Central memory CD4-positive, alpha-beta T cell (primary cell): ENCODE measurements around the gene IQGAP3.

Source experiments
- DNase-seq: peaks from one replicate; pipeline ENCODE4 v3.0.0; 2022

Gene IQGAP3

DNA sequence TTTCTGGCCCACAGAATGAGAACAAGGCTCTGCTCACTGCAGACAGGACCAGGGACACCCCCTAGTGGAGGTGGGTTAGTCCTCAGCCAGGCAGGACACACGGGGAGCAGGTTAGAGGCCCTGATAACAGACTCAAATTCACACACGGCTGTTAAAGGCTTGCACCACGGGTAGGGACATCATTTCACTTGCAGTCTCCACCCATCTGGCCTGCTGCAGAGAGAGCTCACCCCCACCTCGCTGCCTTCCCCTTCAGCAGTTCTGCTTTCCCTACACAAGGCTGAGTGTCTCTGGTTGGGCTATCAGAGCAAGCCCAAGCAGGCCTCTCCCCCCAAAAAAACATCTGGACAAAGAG, 92.4 kb downstream of the IQGAP3 start:
- no peak for DNase-seq

DNA sequence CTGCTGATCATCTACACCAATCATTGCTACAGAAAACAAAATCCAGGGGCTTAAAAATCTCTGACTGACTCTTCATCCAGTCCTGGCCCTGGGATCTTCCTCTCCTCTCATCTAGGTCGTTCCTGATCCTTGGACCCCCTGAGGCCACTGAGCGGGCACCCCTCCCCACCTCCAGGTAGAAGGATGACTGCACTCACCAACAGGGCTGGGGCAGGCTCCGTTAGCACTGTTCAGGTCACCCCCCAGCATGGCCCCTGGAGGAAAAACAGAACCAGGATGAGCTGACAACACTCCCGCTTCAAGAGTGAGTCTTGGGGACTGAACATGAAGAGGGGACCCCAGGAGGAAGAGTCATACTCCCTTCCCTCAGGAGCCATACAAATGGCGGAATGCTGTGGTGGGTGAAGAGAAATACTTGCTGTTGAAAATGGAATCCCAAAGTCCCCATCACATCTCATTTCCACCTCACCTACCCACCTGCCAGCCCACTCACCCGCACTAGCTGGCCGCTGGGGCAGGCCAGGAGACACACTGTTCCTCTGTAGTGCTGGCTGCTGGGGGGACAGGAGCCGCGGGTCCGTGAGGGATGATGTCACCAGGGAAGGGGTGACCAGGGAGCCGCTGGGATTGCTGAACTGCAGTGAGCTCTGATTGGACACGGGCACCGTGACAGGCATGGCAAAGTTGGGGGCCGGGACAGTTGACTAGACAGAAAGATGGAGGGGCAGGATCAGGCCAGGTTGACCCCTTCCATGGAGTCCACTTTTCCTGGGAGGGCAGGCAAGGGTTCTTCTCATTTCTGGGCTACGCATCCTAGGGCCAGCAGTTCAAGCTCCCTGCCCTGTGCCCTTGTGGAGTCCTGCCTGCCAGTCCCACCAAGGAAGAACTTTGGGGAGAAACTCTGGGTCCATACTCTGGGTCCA, 93.0 kb downstream of the IQGAP3 start:
- no peak for DNase-seq

DNA sequence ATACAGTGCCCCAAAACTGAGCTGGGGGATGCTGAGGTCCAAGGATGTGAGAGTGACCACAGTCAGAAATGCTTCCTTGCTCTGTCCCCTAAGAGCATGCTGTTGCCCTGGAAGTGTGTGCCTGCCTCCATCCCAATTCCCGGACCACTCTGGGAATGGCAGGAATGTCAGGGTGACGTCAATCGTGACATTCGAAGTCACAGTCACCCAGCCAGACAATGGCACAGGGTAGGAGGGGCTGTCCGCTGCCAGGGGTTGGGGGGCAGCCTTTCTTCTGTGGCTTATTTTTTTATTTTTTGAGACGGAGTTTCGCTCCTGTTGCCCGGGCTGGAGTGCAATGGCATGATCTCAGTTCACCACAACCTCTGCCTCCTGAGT, 94.1 kb downstream of the IQGAP3 start:
- no peak for DNase-seq

DNA sequence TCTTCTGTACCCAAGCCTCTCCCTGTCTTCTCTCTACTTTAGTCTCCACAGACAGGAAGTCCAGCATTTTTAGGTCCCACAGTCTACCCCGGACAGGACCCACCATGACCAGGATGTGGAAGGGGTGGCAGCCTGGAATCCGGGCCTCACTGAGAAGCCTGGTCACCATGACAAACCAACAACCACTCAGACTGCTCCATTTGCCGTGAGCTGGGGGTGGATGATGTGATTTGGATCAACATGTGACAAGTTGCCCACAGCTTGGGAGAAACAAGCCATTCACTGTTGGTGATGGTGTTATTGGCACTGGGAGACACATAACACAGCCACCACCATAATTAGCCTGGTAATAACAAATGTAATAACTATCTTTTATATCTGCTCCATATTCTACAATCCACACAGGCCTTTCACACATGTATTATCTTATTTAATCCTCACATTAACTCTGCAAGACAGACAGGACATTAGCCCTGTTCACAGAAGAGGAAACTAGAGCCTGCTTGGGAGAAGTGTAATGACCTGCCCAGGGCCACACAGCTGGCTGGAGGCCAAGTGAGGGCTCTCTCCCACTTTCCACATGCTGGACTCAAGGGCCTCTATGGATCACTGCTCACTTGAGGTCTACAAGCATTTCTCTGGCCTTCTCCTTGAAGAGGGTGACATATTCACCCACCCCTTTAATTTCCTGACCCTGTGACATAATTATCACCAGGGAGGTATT, 94.7 kb downstream of the IQGAP3 start:
- DNase-seq = no peak

DNA sequence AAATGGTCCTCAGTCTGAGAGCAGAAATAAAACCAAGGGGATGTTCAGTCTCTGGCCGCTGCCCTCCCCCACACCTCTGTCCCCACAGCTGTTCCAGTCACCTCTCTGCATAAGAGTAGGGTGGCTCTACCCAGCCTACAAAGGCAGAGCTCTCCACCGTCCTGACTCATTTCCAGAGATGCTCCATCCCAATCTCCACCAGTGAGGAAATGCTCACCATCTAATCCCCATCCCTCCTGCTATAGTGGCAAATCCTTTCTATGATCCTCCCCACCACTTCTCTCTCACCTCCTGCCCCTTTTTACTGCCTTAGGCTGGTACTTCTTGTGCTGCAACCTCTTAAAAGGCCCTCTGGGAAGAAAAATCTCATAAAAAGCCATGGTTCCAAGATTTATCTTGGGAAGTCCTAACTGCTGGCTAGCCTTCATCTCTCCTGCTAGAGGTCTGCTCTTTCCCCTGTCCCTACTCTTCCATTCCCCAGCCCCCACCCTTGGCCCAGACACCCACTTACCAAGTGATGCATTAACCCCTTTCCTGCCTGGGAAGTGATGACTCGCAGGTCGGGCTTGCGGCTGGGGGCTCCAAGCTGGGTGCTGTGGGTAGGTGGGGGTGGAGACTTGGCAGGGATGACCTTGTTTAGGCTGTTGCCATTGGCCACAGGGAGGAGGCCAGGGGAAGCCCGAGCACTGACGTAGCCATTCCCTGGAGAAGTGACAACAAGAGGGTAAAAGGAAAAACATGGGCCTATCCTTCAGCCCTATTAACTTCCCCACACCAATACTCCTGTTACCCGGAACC, 95.7 kb downstream of the IQGAP3 start:
- DNase-seq = no peak

DNA sequence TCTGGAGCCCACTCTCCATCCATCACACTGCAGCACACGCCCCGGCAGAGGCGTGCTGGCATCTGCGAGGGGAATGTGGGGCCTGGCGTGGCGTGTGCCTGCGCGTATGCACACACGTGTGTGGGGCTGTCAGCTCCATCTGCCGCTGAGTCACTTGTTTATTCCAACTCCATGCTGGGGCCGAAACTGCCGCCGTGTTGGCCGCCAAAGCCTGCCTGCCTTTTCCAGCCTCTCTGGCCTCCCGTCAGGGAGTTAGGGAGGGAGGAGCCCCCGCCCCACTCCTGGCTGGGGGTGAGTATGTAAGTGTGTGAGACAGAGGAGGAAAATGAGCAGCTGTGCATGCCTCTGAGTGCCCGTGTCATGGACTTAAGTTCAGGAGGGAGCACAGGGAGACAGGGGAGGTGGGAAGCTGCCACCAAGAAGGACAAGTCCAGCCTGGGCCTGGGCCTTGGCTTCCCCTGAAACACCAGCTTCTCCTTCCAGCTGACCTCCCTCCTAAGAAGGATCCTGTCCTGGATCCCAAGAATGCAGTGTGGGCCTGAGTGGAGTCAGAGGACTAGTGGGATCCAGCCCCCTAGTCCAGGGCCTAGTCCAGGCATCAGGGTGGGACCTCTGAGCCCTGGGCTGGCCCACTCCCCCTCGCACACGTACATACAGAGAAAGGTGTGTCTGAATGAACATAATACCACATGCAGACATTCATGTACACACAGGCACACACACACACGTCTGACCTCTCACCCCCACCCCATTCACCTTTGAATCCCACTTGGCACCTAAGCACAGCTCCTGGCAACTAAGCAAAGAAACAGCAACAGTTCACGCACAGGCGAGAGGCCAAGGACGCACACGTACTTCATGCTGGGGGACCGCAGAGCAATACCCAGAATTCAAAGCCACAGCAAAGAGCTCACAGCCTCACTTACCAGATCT, 96.5 kb downstream of the IQGAP3 start:
- DNase-seq = no peak
